Osteoblast (primary cell): ENCODE data around the gene ZBTB39. TPM values are rescaled to one million over a fixed set of nuclear protein-coding genes. Genes with fewer than 3 reads are reported as not detected.
"Not testable (repeated sequence)": the region's sequence is repeated elsewhere in the genome, so short reads cannot be mapped to it uniquely, and the experiment has no call there.

Source experiments
- DNase-seq: peaks from one replicate; pipeline ENCODE4 v3.0.0; 2011; ENCODE audit warnings: low spot score, mixed read lengths; ENCODE audit not compliant: insufficient read length; ENCODE audit errors: missing footprints
- H2AFZ ChIP-seq: 2 replicates; pipeline ENCODE4 v1.6.0; 2011; ENCODE audit warnings: mild to moderate bottlenecking, low read length
- H3K27ac ChIP-seq: 2 replicates; pipeline ENCODE4 v1.5.1; 2011; ENCODE audit warnings: mild to moderate bottlenecking, low read depth, low read length, moderate library complexity
- H3K27me3 ChIP-seq: 2 replicates; pipeline ENCODE4 v1.6.0; 2012; ENCODE audit warnings: mild to moderate bottlenecking, control low read depth, inconsistent platforms, low read length, moderate library complexity; ENCODE audit not compliant: insufficient read depth
- H3K36me3 ChIP-seq: 2 replicates; pipeline ENCODE4 v1.5.1; 2011; ENCODE audit warnings: mild to moderate bottlenecking, low read length, control low read depth, moderate library complexity; ENCODE audit not compliant: insufficient read depth
- H3K4me1 ChIP-seq: 2 replicates; pipeline ENCODE4 v1.5.1; 2011; ENCODE audit warnings: mild to moderate bottlenecking, low read length, control low read depth, moderate library complexity; ENCODE audit not compliant: insufficient read depth
- H3K4me2 ChIP-seq: 2 replicates; pipeline ENCODE4 v1.6.0; 2011; ENCODE audit warnings: mild to moderate bottlenecking, low read length; ENCODE audit not compliant: insufficient read depth
- H3K4me3 ChIP-seq: fragments of 200-600 bp; sonication (generic); 3 replicates; pipeline ENCODE4 v1.5.1; 2012; ENCODE audit warnings: mild to moderate bottlenecking, low read length, inconsistent platforms; ENCODE audit not compliant: insufficient read depth
- H3K79me2 ChIP-seq: 2 replicates; pipeline ENCODE4 v1.6.0; 2012; ENCODE audit warnings: mild to moderate bottlenecking, low read length, control low read depth, inconsistent platforms; ENCODE audit not compliant: insufficient read depth
- H3K9me3 ChIP-seq: 2 replicates; pipeline ENCODE4 v1.5.1; 2011; ENCODE audit warnings: low read depth, low read length, control low read depth
- H4K20me1 ChIP-seq: 2 replicates; pipeline ENCODE4 v1.6.0; 2012; ENCODE audit warnings: mild to moderate bottlenecking, low read length, control low read depth; ENCODE audit not compliant: insufficient read depth
- CTCF ChIP-seq: IDR thresholded peaks from 2 replicates; pipeline ENCODE4 v1.5.1; 2011; ENCODE audit warnings: mild to moderate bottlenecking, low read depth, low read length, moderate library complexity; ENCODE audit errors: extremely low read depth
- total RNA-seq: library from RNA; depleted of rRNA; stranded (reverse); fragments of >200 nt; gene quantifications from 2 replicates; pipeline ENCODE4 v1.2.3, GENCODE V29; 2012

The ZBTB39 gene
- total RNA-seq, 1 donor = 4.7 TPM

- no peak for TF ChIP-seq CTCF
Measured at GRCh38 chr12:57019983-57020719, 13.8 kb upstream of the ZBTB39 start.

GRCh38 chr12:57018906-57019305, 12.6 kb upstream of the ZBTB39 start:
- H3K36me3 ChIP-seq = no peaks in the 10 kb centered on the region
- DNase-seq = no peak
- H3K27me3 ChIP-seq = peaks cover 24% of the 10 kb centered on the region
- no peak overlapping the region for H2AFZ ChIP-seq
- H3K4me3 ChIP-seq = no peak overlapping the region
- no peak overlapping the region for H3K27ac ChIP-seq
- no peak for TF ChIP-seq CTCF
- no peaks in the 10 kb centered on the region for H3K9me3 ChIP-seq
- no peaks in the 10 kb centered on the region for H3K79me2 ChIP-seq
- H3K4me1 ChIP-seq = no peaks in the 10 kb centered on the region
- no peaks in the 10 kb centered on the region for H4K20me1 ChIP-seq
- H3K4me2 ChIP-seq = no peak overlapping the region

More at GRCh38 chr12:57019983-57020719, 13.8 kb upstream of the ZBTB39 start:
- no peaks in the 10 kb centered on the region for H3K36me3 ChIP-seq
- no peaks in the 10 kb centered on the region for H4K20me1 ChIP-seq
- no peak overlapping the region for H3K27ac ChIP-seq
- H3K4me1 ChIP-seq = no peaks in the 10 kb centered on the region
- H3K9me3 ChIP-seq = no peaks in the 10 kb centered on the region
- no peaks in the 10 kb centered on the region for H3K79me2 ChIP-seq
- no peak overlapping the region for H3K4me3 ChIP-seq
- no peak overlapping the region for H3K4me2 ChIP-seq
- DNase-seq = no peak
- H2AFZ ChIP-seq = no peak overlapping the region
- peaks cover 17% of the 10 kb centered on the region for H3K27me3 ChIP-seq

GRCh38 chr12:57018353-57018752, 12.0 kb upstream of the ZBTB39 start:
- not testable (repeated sequence) for H2AFZ ChIP-seq, H3K4me3 ChIP-seq, DNase-seq, H3K27ac ChIP-seq, H3K36me3 ChIP-seq, H3K9me3 ChIP-seq, H3K79me2 ChIP-seq, H3K4me1 ChIP-seq, H4K20me1 ChIP-seq, H3K4me2 ChIP-seq
- H3K27me3 ChIP-seq = peaks cover 30% of the 10 kb centered on the region

- Histone ChIP-seq H3K4me2 (no peak within 1 kb of the TSS), H3K9me3 (no peaks in the 10 kb centered on the region), H3K27ac (no peak within 1 kb of the TSS), H4K20me1 (no peaks in the 10 kb centered on the region), H2AFZ (no peak within 1 kb of the TSS), H3K4me3 (no peak within 1 kb of the TSS), H3K4me1 (peaks cover 5% of the 10 kb centered on the region), H3K79me2 (no peaks in the 10 kb centered on the region), H3K27me3 (peaks cover 33% of the 10 kb centered on the region), H3K36me3 (no peaks in the 10 kb centered on the region)
- TF ChIP-seq CTCF = no peak
- DNase-seq = no peak
Measured at GRCh38 chr12:57016348-57016747, 10.0 kb upstream of the ZBTB39 start, which contains the start of gene TAC3. TSS of gene TAC3 (minus strand) at chr12:57016529. CDS start at chr12:57015797, 732 bp downstream.
